ENCODE results near the gene KNDC1.
"Not testable (repeated sequence)": the region's sequence is repeated elsewhere in the genome, so short reads cannot be mapped to it uniquely, and the experiment has no call there.

The KNDC1 gene

GRCh38 chr10:133162910-133163856 is 3.2 kb downstream of the KNDC1 start:
- DNase-seq = no peak

- DNase-seq = no peak
Observed at GRCh38 chr10:133163889-133164815, 4.1 kb downstream of the KNDC1 start.

- no peak for DNase-seq
Observed at GRCh38 chr10:133164816-133165555, 5.0 kb downstream of the KNDC1 start.

GRCh38 chr10:133165556-133166503 is 5.8 kb downstream of the KNDC1 start:
- DNase-seq = no peak

- no peak for DNase-seq
Observed at GRCh38 chr10:133166504-133166827, 6.4 kb downstream of the KNDC1 start.

- DNase-seq = no peak
Observed at GRCh38 chr10:133166828-133167692, 7.0 kb downstream of the KNDC1 start.

GRCh38 chr10:133167693-133168616 is 7.9 kb downstream of the KNDC1 start:
- DNase-seq = no peak

- no peak for DNase-seq
Observed at GRCh38 chr10:133168617-133169031, 8.6 kb downstream of the KNDC1 start.

- no peak for DNase-seq
Observed at GRCh38 chr10:133169173-133169947, 9.3 kb downstream of the KNDC1 start.

GRCh38 chr10:133170092-133170491 is 10.1 kb downstream of the KNDC1 start:
- DNase-seq = no peak

- no peak for DNase-seq
Observed at GRCh38 chr10:133173860-133174640, 14.0 kb downstream of the KNDC1 start.

GRCh38 chr10:133174689-133175263 is 14.8 kb downstream of the KNDC1 start:
- DNase-seq = no peak

GRCh38 chr10:133175624-133176023 is 15.6 kb downstream of the KNDC1 start:
- DNase-seq = not testable (repeated sequence)

- no peak for DNase-seq
Observed at GRCh38 chr10:133176546-133176945, 16.5 kb downstream of the KNDC1 start.

- DNase-seq = no peak
Observed at GRCh38 chr10:133177380-133178157, 17.6 kb downstream of the KNDC1 start.

- DNase-seq = no peak
Observed at GRCh38 chr10:133178357-133179127, 18.5 kb downstream of the KNDC1 start.
